Measurements from ENCODE around the gene NID1.
"Not testable (repeated sequence)": the region's sequence is repeated elsewhere in the genome, so short reads cannot be mapped to it uniquely, and the experiment has no call there.

The NID1 gene

GRCh38 chr1:236009857-236010256 is 55.0 kb downstream of the NID1 start:
- no peak overlapping the region for H3K4me3 ChIP-seq (ENCODE audit: low read depth, low read length)
- peak; percentile 93 for DNase-seq (ENCODE audit: low read depth)

DNA sequence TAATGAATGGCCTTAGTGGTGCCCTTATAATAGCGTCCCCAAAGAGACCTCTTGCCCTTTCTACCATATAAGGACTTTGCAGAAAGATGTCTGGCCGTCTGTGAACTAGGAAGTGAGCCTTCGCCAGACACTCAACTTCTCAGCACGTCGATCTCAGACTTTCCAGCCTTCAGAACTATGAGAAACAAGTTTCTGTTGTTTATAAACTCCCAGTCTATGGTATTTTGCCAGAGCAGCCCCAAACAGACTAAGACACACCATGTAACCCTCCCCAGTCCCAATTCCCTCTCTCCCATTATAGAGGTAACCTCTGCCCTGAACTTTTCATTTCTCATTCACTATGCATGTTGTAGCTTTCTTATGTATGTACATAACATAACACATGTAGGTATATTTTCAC is 55.7 kb downstream of the NID1 start:
- no peak for DNase-seq (ENCODE audit: low read depth)

GRCh38 chr1:236007781-236008180 is 57.1 kb downstream of the NID1 start:
- H3K4me3 ChIP-seq (ENCODE audit: low read depth, low read length) = no peak overlapping the region
- DNase-seq (ENCODE audit: low read depth) = no peak

More for the DNA sequence above, 55.7 kb downstream of the NID1 start:
- no peak overlapping the region for H3K4me3 ChIP-seq (ENCODE audit: low read depth, low read length)

DNA sequence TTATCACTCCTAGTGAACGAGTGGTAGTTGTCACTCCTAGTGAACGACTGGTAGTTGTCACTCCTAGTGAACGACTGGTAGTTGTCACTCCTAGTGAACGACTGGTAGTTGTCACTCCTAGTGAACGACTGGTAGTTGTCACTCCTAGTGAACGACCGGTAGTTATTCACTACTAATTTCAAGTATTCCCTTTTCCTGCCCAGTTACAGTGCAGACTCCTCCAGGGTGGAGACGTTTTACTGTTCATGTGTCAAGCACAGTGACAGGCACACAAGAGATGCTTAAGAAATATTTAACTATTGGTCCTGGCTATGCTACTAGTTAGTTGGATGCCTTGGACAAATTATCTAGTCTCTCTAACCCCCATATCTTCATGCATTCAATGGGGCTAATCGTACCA is 61.8 kb downstream of the NID1 start:
- not testable (repeated sequence) for H3K4me3 ChIP-seq (ENCODE audit: low read depth, low read length)

GRCh38 chr1:236002572-236002971 is 62.3 kb downstream of the NID1 start:
- H3K4me3 ChIP-seq (ENCODE audit: low read depth, low read length) = no peak overlapping the region
- no peak for DNase-seq (ENCODE audit: low read depth)

More for the DNA sequence above, 61.8 kb downstream of the NID1 start:
- not testable (repeated sequence) for DNase-seq (ENCODE audit: low read depth)

DNA sequence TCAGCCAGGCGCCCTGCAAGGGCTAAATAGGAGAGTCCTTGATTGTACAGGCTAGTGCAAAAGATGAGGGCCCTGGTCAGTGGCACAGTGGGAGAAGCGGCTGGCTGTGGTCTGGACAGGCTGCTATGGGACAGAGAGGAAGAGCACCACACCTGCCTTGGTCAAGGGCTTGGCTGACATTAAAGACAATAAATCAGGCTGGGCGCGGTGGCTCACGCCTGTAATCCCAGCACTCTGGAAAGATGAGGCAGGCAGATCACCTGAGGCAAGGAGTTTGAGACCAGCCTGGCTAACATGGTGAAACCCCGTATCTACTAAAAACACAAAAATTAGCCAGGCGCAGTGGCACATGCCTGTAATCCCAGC is 62.9 kb downstream of the NID1 start:
- no peak overlapping the region for H3K4me3 ChIP-seq (ENCODE audit: low read depth, low read length)
- DNase-seq (ENCODE audit: low read depth) = no peak

GRCh38 chr1:236000781-236001180 is 64.1 kb downstream of the NID1 start:
- H3K4me3 ChIP-seq (ENCODE audit: low read depth, low read length) = no peak overlapping the region
- DNase-seq (ENCODE audit: low read depth) = no peak

GRCh38 chr1:235999259-235999925 is 65.5 kb downstream of the NID1 start:
- no peak overlapping the region for H3K4me3 ChIP-seq (ENCODE audit: low read depth, low read length)

DNA sequence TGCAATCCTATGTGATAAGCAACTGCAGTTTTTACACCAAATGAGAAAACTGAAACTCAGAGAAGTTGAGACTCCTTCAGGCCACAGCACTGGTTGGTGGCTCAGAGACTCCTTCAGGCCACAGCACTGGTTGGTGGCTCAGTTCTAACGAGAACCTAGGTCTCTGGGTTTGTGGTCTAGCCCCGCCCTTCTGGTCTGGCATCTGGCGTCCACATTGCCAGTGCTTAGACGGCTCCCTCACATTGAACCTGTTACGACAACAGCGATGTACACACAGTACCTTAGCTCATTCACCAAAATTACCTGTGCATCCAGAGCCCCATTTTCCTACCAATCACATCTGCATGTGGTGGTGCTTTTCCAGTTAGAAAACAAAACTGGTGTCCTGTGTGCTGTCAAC is 66.1 kb downstream of the NID1 start:
- no peak for DNase-seq (ENCODE audit: low read depth)
- no peak overlapping the region for H3K4me3 ChIP-seq (ENCODE audit: low read depth, low read length)

More at GRCh38 chr1:235999259-235999925, 65.5 kb downstream of the NID1 start:
- DNase-seq (ENCODE audit: low read depth) = peak; percentile 95

- no peak for DNase-seq (ENCODE audit: low read depth)
- H3K4me3 ChIP-seq (ENCODE audit: low read depth, low read length) = no peak overlapping the region
Observed at GRCh38 chr1:235997931-235998330, 67.0 kb downstream of the NID1 start.

DNA sequence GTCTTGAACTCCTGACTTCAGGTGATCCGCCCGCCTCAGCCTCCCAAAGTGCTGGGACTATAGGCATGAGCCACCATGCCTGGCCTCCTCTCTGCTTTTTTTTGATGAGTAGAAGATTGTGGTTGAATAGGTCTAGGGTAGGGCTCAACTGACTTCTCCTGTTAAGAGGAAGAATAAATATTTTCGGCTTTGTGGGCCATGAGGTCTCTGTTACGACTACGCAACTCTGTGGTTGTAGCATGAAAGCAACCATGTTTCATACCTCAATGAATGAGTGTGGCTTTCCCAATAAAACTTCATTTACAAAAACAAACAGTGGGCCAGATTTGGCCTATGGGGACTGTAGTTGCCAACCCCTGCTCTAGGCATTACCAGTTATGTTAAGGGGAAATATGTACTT is 67.8 kb downstream of the NID1 start:
- H3K4me3 ChIP-seq (ENCODE audit: low read depth, low read length) = no peak overlapping the region
- no peak for DNase-seq (ENCODE audit: low read depth)

GRCh38 chr1:235996048-235996785 is 68.7 kb downstream of the NID1 start:
- H3K4me3 ChIP-seq (ENCODE audit: low read depth, low read length) = no peak overlapping the region
- DNase-seq (ENCODE audit: low read depth) = no peak

DNA sequence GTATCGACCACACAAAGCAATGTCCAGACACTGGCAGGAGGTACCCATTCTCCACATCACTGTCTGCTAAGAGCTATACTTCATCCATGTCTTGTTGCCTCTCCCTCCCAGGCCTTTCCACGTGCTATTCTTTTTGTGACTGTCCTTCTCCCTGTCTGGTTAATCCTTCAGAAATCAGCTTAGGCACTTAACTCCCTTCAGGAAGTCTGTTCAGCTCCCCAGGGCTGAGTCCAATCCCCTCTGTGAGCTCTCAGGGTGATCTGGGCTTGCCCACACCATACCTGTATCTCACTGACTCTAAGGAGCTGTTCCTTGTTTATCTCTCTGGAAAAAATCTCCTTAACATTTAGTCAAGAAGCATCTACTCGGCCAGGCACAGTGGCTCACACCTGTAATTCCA is 69.4 kb downstream of the NID1 start:
- DNase-seq (ENCODE audit: low read depth) = no peak

DNA sequence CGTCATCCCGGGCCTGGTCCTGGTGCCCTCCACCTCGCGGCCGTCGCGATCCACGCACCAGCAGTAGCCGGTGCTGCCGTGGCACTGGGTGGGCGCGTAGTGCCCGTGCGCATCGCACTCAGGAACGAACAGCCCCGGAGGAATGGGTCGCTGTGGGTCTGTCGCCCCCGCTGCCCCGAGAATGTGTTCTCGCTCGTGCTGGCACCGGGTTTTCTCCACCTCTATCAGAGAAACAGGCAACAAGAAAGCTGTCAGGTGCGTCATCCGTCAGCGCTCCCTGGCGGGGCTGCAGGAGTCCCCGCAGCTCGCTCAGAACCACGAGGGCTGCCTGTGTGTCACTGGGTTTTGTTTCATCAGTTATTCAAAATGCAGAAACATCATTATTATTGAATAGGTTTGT is 71.2 kb downstream of the NID1 start:
- no peak overlapping the region for H3K4me3 ChIP-seq (ENCODE audit: low read depth, low read length)
- no peak for DNase-seq (ENCODE audit: low read depth)

More for the DNA sequence above, 69.4 kb downstream of the NID1 start:
- no peak overlapping the region for H3K4me3 ChIP-seq (ENCODE audit: low read depth, low read length)

- no peak overlapping the region for H3K4me3 ChIP-seq (ENCODE audit: low read depth, low read length)
- no peak for DNase-seq (ENCODE audit: low read depth)
Observed at GRCh38 chr1:235992868-235993267, 72.0 kb downstream of the NID1 start.

- no peak overlapping the region for H3K4me3 ChIP-seq (ENCODE audit: low read depth, low read length)
- no peak for DNase-seq (ENCODE audit: low read depth)
Observed at GRCh38 chr1:235992346-235992745, 72.5 kb downstream of the NID1 start.

GRCh38 chr1:235990330-235990795 is 74.5 kb downstream of the NID1 start:
- no peak overlapping the region for H3K4me3 ChIP-seq (ENCODE audit: low read depth, low read length)
- no peak for DNase-seq (ENCODE audit: low read depth)

GRCh38 chr1:235989105-235989504 is 75.8 kb downstream of the NID1 start:
- no peak for DNase-seq (ENCODE audit: low read depth)
- H3K4me3 ChIP-seq (ENCODE audit: low read depth, low read length) = no peak overlapping the region

GRCh38 chr1:235986869-235987268 is 78.0 kb downstream of the NID1 start:
- H3K4me3 ChIP-seq (ENCODE audit: low read depth, low read length) = no peak overlapping the region
- no peak for DNase-seq (ENCODE audit: low read depth)

GRCh38 chr1:235984041-235984825 is 80.7 kb downstream of the NID1 start:
- H3K4me3 ChIP-seq (ENCODE audit: low read depth, low read length) = no peak overlapping the region
- peak; percentile 66 for DNase-seq (ENCODE audit: low read depth)
